NCI-H1694 (cell line): ENCODE results near the gene PAPLN.

Experiments
- DNase-seq: peaks from one replicate; lab custom pipeline; 2025; lab: John Stamatoyannopoulos, UW

PAPLN gene

GRCh38 chr14:73261075-73261474, 23.8 kb downstream of the PAPLN start:
- no peak for DNase-seq

GRCh38 chr14:73261520-73262426, 24.5 kb downstream of the PAPLN start:
- no peak for DNase-seq

GRCh38 chr14:73262427-73263183, 25.3 kb downstream of the PAPLN start:
- DNase-seq = no peak

- no peak for DNase-seq
Observed at GRCh38 chr14:73263606-73264005, 26.3 kb downstream of the PAPLN start.

- DNase-seq = no peak
Observed at GRCh38 chr14:73264080-73264884, 27.0 kb downstream of the PAPLN start.

- no peak for DNase-seq
Observed at GRCh38 chr14:73264885-73265720, 27.8 kb downstream of the PAPLN start.

GRCh38 chr14:73265721-73266046, 28.4 kb downstream of the PAPLN start:
- DNase-seq = no peak

- DNase-seq = no peak
Observed at GRCh38 chr14:73266317-73266716, 29.0 kb downstream of the PAPLN start.

- DNase-seq = no peak
Observed at GRCh38 chr14:73267474-73267873, 30.2 kb downstream of the PAPLN start.

- no peak for DNase-seq
Observed at GRCh38 chr14:73269729-73270531, 32.6 kb downstream of the PAPLN start.

GRCh38 chr14:73272393-73272792, 35.1 kb downstream of the PAPLN start:
- DNase-seq = peak; percentile 93

- DNase-seq = no peak
Observed at GRCh38 chr14:73273799-73274198, 36.5 kb downstream of the PAPLN start.

- no peak for DNase-seq
Observed at GRCh38 chr14:73276836-73277235, 39.5 kb downstream of the PAPLN start.

GRCh38 chr14:73277376-73277775, 40.1 kb downstream of the PAPLN start:
- no peak for DNase-seq

GRCh38 chr14:73280903-73281302, 43.6 kb downstream of the PAPLN start:
- no peak for DNase-seq

- peak; percentile 90 for DNase-seq
Observed at GRCh38 chr14:73283608-73284379, 46.5 kb downstream of the PAPLN start.

GRCh38 chr14:73285979-73286378, 48.7 kb downstream of the PAPLN start:
- DNase-seq = no peak

- DNase-seq = no peak
Observed at GRCh38 chr14:73286598-73286997, 49.3 kb downstream of the PAPLN start.

- no peak for DNase-seq
Observed at GRCh38 chr14:73287071-73287470, 49.8 kb downstream of the PAPLN start.

- no peak for DNase-seq
Observed at GRCh38 chr14:73289308-73289707, 52.0 kb downstream of the PAPLN start.
